SW480 (cell line): ENCODE measurements around the gene DDX23.

ENCODE experiments used
- DNase-seq: peaks from one replicate; pipeline ENCODE4 v3.0.0-alpha.2; 2016; ENCODE audit warnings: low spot score

The DDX23 gene

GRCh38 chr12:48823281-48823680, 28.7 kb downstream of the DDX23 start:
- no peak for DNase-seq

- DNase-seq = no peak
These were observed 29.3 kb downstream of the DDX23 start for GRCh38 chr12:48822711-48823110.

- DNase-seq = no peak
These were observed 29.8 kb downstream of the DDX23 start for GRCh38 chr12:48822139-48822538.

DNA sequence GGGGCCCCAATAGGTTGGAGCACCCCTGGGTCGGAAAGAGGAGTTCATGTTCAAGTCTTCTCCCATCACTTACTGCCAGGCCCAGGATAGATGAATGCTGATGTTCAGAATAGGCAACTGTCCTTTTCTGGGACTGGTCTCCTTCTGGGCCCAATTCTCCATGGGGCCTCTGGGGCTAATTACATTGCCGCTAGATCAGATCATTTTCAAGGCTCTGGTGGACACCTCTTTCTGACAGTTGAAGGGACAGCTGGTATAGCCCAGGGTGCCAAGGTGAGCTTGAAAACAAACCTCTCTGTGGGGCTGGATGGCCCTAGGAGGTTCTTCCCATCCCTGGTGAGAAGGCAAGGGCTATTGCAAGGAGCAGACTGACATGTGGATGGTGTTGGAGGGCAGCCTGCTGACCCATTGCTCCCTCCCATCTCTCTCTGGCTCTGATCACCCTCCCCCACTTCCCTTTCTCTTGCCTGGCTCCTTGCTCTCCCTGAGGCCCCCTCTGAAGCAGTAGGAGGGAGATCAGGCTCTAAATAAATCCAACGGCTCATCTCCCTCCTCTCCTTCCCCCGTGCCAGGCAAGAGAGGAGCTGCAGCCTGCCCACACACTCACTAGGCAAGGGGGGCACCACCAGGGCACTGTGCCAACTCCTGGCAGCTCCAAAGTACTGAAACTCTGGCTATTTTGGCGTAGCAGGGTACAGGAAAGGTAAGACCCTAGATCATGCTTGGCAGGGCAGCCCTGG, 31.8 kb downstream of the DDX23 start:
- DNase-seq = no peak

DNA sequence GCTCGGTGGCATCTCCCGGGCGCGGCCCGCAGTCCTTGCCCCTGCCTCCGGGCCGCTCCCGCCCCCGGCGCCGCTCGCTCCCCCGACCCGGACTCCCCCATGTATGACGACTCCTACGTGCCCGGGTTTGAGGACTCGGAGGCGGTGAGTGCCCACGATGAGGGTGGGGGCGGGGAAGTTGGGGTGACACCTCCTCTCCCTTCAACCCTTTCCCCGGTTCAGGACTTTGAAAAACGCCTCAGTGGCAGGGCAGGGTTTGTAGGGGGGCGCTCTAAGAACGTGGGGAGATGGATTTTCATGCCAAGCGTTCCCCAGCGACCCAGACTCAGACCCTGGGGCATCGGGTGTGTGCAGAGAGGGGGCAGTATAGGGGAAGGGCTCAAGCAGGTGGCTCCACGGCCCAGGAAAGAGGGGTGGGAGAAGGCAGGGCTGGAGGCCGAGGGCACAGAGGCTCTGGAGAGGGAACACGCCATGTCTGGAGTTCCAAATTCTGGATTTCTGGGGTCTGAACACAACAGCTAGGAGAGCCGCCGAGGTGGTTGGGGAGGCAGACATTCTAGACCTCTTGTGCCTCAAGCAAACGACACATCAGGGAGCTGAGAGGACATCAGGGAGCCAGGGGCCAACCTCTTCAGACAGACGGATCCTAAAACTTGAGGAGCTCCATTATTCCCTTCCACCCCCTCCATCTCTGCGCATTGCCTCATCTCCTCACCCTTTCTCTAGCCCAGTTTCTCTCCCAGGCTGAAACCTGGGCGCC, 33.0 kb downstream of the DDX23 start:
- no peak for DNase-seq

DNA sequence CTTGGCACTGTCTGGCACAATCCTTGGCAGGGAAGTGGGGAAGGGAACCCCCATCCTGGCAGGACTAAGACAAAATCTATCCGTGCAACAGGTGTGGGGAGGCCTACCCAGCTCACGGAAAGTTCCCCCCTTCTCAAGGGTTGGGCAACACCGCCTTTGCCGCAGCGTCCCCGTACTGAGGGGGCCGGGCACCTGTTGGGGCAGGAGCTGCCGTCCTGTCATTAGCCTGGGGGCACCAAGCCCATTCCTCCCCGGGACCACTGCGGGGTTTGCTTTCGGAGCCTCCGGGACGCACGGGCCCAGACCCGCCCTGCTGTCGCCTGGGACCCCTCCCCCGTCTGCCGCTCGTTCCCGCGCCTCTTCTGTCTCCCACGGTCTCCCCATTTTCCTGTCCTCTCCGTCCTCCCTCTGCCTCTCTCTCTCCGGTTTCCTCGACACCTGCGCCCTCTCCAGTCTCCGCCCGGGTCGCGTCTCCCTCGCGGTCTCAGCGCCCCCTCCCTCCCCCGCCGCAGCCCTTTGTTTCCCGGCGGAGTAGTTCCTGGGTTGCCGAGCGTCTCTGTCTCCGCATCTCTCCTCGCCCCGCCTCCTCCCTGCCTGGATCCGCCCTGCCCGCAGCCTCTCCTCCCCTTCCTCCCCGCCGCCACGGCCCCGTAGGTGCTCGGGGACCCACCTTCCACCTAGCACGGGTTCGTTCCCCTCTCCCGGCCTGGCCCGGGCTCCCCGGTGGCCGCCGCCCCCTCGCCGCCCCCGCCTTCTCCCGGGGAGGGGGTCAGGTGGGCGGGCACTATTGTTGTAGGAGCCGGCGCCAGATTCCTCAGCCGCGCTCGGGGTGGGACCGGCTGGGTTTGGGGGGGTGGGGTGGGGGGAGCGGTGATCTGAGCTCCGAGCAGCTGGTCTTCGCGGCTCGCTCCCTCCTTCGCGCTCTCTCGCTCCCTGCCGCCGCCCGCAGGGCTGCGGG, 33.8 kb downstream of the DDX23 start, which contains the start of gene CACNB3:
Gene CACNB3, plus strand, starts transcription at position 624 of the 958 bp plus-strand sequence. CDS start 434 bp downstream, outside the sequence.
- DNase-seq = peak; percentile 50

DNA sequence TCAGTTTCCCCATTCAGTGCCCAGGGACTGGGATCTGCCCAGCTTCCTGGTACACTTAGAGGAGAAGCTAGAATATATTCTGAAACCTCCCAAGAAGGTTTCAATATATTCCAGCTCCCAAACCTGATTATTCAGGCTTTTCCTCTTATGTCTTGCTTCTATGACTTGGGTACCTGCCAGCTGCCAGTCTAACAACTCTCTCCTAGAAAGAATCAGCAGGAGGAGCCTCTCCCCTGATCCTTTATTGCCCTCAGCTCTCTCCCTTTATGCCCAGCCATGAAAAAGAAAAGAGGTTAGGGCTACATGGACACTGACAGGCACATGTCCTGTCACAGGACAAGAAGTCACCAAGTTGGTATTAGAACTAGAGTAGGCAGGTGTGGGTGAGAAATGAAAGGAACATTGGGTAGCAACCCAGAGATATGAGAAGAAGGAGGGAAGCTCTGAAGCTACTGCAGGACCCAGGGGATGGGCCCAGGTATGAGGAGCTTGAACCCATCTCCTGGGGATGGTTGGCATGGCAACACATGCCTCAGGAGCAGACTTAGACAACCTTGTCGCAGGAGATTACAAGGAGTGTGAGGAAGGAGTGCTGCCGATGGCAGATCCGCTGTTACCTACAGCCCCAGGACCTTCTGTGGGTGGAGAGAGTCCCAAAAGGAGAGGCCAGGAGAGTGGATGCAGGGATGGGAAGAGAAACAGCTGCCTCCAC, 35.7 kb downstream of the DDX23 start:
- no peak for DNase-seq

GRCh38 chr12:48815126-48816110, 36.5 kb downstream of the DDX23 start:
- DNase-seq = peak; percentile 77

- DNase-seq = peak; percentile 68
These were observed 37.5 kb downstream of the DDX23 start for GRCh38 chr12:48814262-48815125.

GRCh38 chr12:48813465-48814261, 38.3 kb downstream of the DDX23 start:
- no peak for DNase-seq

DNA sequence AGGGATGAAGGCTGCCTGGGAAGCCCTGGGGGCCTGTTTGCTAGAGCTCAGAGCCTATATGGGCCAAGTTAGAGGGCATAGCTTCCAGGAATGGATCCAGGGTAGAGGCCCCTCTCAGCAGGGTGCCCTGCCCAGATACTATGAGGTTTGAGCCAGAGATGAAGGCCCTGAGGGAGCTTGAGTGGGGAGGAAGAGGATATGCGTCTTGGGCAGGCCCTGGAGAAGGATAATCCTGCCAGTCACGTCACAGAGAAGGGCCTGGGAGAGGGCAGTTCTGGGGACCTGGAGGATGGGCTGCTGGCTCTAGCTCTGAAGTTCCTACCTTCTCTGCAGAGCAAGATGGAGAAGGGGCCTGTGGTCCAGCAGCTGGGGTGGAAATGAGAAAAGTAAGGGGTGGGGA, 39.6 kb downstream of the DDX23 start:
- no peak for DNase-seq

DNA sequence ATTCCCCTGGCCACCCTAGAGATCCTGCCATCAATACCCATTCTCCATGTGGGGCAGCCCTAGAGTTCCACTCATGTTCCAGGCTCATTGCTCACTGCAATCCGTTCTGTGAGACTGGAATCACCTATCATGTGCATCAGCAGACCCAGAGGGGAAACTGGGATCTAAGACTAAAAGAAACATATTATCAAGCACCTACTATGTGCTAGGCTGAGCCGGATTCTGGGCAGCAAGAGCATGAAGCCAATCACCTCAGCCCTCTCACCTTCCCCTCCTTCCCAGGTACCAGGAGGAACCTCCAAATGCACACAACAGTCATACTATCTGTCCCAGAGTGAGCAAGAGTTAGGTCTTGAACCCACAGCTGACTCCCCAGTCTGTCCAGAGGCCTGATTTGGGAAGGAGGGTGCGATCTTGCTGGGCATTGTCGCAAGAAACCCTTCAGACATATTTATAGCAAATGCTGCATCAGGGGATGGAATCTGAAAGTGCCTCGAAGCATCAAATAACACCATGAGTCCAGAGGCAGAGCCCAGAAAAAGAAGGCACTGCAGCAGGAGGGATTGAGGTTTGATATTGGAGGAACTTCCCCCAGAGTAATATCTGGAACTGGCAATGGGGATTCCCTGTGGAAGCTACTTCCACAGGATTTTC, 40.4 kb downstream of the DDX23 start:
- DNase-seq = no peak

GRCh38 chr12:48810903-48811431, 41.0 kb downstream of the DDX23 start:
- DNase-seq = no peak

DNA sequence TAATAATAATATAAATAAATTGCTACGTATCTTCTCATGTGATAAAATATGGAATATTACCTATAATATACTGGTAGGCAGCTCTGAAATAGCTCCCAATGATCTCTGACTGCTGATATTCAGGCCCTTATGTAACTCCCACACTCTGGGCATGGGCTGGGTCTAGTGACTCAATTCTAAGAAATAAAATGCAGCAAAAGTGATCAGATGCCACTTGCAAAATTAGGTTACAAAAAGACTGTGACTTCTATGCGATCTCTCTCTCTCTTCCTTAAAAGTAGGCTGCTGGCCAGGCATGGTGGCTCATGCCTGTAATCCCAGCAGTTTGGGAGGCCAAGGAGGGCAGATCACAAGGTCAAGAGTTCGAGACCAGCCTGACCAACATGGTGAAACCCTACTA, 44.0 kb downstream of the DDX23 start:
- DNase-seq = no peak

- no peak for DNase-seq
These were observed 48.3 kb downstream of the DDX23 start for GRCh38 chr12:48803675-48804074.

GRCh38 chr12:48800971-48801370, 51.0 kb downstream of the DDX23 start:
- DNase-seq = no peak

- no peak for DNase-seq
These were observed 51.5 kb downstream of the DDX23 start for GRCh38 chr12:48800457-48800856.

DNA sequence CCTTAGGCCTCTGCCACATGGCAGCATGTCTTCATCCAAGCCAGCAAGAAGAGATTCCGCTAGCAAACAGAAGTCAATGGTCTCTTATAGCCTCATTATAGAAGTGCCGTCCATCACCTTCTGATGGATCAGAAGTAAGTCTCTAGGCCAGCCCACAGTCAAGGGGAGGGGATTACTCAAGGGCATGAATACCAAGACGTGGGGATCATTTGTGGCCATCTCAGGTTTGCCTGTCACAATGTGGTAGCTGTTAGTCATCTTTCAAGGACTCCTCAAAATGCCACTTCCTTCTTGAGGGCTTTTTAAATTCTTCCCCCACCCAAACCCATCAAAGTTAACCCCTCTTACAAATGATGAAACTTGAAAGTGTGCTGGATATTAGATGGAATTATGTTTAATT, 55.0 kb downstream of the DDX23 start:
- no peak for DNase-seq
